K562 (cell line): Measurements from ENCODE around the gene CREB3L2. TPM values are rescaled to one million over a fixed set of nuclear protein-coding genes. Genes with fewer than 3 reads are reported as not detected.

Experiments
- CEBPB ChIP-seq: fragments of 450-650 bp; IDR thresholded peaks from 2 replicates; pipeline ENCODE4 v1.6.1; 2016; ENCODE audit warnings: missing genetic modification characterization, missing compliant biosample characterization
- DPF2 ChIP-seq: fragments of 450-650 bp; IDR thresholded peaks from 2 replicates; pipeline ENCODE4 v1.6.1; 2016
- E2F3 ChIP-seq: fragments of 250-450 bp; sonication (Bioruptor Pico); IDR thresholded peaks from 2 replicates; pipeline ENCODE4 v1.4.0; 2020; ENCODE audit warnings: mild to moderate bottlenecking
- GABPA ChIP-seq: fragments of 200-800 bp; sonication (Bioruptor generic); conservative IDR thresholded peaks from 2 replicates; pipeline ENCODE4 v1.6.1; 2016; ENCODE audit warnings: low read depth, missing genetic modification characterization, missing compliant biosample characterization
- HDAC6 ChIP-seq: IDR thresholded peaks from 2 replicates; pipeline ENCODE4 v1.6.1; 2012; ENCODE audit warnings: low read depth, mild to moderate bottlenecking, control low read depth, inconsistent platforms, low read length, moderate library complexity
- KHSRP ChIP-seq: fragments of 450-650 bp; IDR thresholded peaks from 2 replicates; pipeline ENCODE4 v1.6.1; 2017
- NCOA2 ChIP-seq, 2 experiments: fragments of 450-650 bp; IDR thresholded peaks; 2 replicates each; pipeline ENCODE4 v1.6.1; 2018; ENCODE audit warnings: mild to moderate bottlenecking in 2 of 2, moderate library complexity in 1 of 2; ENCODE audit not compliant: partially characterized antibody in 2 of 2
- NFE2 ChIP-seq: IDR thresholded peaks from 2 replicates; pipeline ENCODE4 v1.6.1; 2014; ENCODE audit warnings: antibody characterized with exemption, low read depth
- NFIX ChIP-seq: fragments of 250-450 bp; sonication (Bioruptor Pico); IDR thresholded peaks from 2 replicates; pipeline ENCODE4 v1.4.0; 2020; ENCODE audit warnings: low read depth, mild to moderate bottlenecking, moderate library complexity
- RAD51 ChIP-seq: fragments of 450-650 bp; IDR thresholded peaks from 2 replicates; pipeline ENCODE4 v1.7.1; 2016; ENCODE audit warnings: low read depth, mild to moderate bottlenecking, borderline replicate concordance
- SAFB2 ChIP-seq: fragments of 200-400 bp; formaldehyde crosslinking; IDR thresholded peaks from 2 replicates; pipeline ENCODE4 v1.6.1; 2018; ENCODE audit warnings: borderline replicate concordance, low read length, low read depth, moderate library complexity; ENCODE audit not compliant: severe bottlenecking
- SMARCB1 ChIP-seq: IDR thresholded peaks from 2 replicates; pipeline ENCODE4 v1.6.1; 2011; ENCODE audit warnings: improper control_type of control experiment, low read depth; ENCODE audit not compliant: insufficient read length
- SRSF3 ChIP-seq: fragments of 200-400 bp; formaldehyde crosslinking; IDR thresholded peaks from 2 replicates; pipeline ENCODE4 v1.6.1; 2016; ENCODE audit warnings: mild to moderate bottlenecking, low read length, moderate library complexity; ENCODE audit not compliant: insufficient read depth
- STAG1 ChIP-seq: sonication (generic); formaldehyde crosslinking; IDR thresholded peaks from 2 replicates; pipeline ENCODE4 v1.5.0; 2020; ENCODE audit warnings: missing genetic modification reagents, borderline replicate concordance
- TEAD4 ChIP-seq, 2 experiments: sonication (generic) in 1 of 2; formaldehyde crosslinking in 1 of 2; IDR thresholded peaks; 2 replicates each; pipeline versions ENCODE4 v1.6.1 to v1.8.0; 2012 to 2022; ENCODE audit warnings: borderline replicate concordance in 1 of 2, inconsistent platforms in 1 of 2, low read length in 1 of 2, mild to moderate bottlenecking in 1 of 2, missing genetic modification reagents in 1 of 2
- TSC22D4 ChIP-seq: fragments of 450-650 bp; IDR thresholded peaks from 2 replicates; pipeline ENCODE4 v1.6.1; 2016; ENCODE audit warnings: missing genetic modification characterization, missing biosample characterization, control low read depth
- polyA plus RNA-seq, 8 experiments: library from polyadenylated mRNA; depleted of rRNA in 4 of 8; stranded (reverse) in 5 of 8; unstranded in 3 of 8; fragments of >200 nt; fragmentation: Nextera tagmentation in 2 of 8; fragmentation: Illumina TruSeq in 1 of 8; extraction: Ambion mirVana in 2 of 8; extraction: Trizol in 1 of 8; gene quantifications; 2 replicates each; pipeline versions ENCODE4 v1.2.1 to v1.2.3, GENCODE V29; 2011 to 2014; ENCODE audit warnings: inconsistent platforms in 1 of 8, missing spikeins in 1 of 8
- total RNA-seq, 7 experiments: library from RNA; depleted of rRNA in 6 of 7; stranded (reverse); fragments of >200 nt in 6 of 7; fragmentation: Illumina TruSeq in 2 of 7; extraction: Trizol in 2 of 7; gene quantifications; 2 replicates each; pipeline versions ENCODE4 v1.2.1 to v1.2.3, GENCODE V29; 2011 to 2021; ENCODE audit warnings: low replicate concordance in 1 of 7
- TF ChIP-seq, protein P1 (sequence below): sonication (generic); formaldehyde crosslinking; IDR thresholded peaks from 2 replicates; pipeline ENCODE4 v1.8.0; 2022; ENCODE audit warnings: mild to moderate bottlenecking, missing genetic modification reagents, borderline replicate concordance
- TF ChIP-seq, protein P2 (sequence below): sonication (generic); formaldehyde crosslinking; IDR thresholded peaks from 2 replicates; pipeline ENCODE4 v1.8.0; 2022; ENCODE audit warnings: missing genetic modification reagents, mild to moderate bottlenecking, borderline replicate concordance
- TF ChIP-seq, protein P3 (sequence below), 2 experiments: IDR thresholded peaks; 2 replicates each; pipeline ENCODE4 v1.6.1; 2012; ENCODE audit warnings: improper control_type of control experiment in 2 of 2, low read depth in 2 of 2, low read length in 2 of 2, borderline replicate concordance in 1 of 2
- TF ChIP-seq, protein P4 (sequence below): fragments of 250-450 bp; sonication (Bioruptor Pico); IDR thresholded peaks from 2 replicates; pipeline ENCODE4 v1.8.0; 2021; ENCODE audit warnings: mild to moderate bottlenecking, moderate library complexity

CREB3L2 gene
- total and polyA plus RNA-seq, 9 of the 15 experiments (the other 6 are each of a cell fraction or from before 2014, with no cell fraction given), result 7.1 to 45.6 (median 15.8) TPM

DNA sequence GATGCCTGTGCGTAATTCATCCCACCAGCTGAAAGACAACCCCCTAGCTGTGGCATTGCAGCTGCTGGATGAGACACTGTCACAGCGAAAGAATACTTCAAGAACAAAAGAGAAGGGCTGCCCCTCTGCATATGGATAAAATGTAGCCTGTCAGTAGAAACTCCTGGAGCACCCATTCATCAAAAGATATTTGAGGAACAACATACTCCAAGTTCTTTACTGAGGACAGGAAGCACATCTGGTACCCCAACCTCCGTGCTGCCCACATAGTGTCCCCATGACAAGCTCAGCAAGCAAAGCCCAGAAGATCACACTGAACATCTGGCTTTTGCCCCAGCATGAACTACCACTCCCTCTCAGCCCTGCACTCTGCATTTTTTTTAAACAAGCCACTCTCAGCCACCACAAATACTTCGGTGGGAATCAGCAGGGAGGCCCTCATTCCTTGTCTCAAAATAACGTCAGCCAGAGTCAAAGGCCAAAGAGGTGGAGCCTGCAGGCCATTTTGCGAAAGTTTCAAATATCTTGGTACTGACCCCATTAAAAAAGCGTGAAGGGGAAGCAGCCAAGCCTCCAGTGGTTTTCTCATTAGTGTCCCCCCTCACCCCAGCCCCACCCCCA is 1.7 kb downstream of the CREB3L2 start (continued):
- TF ChIP-seq, protein P1, sequence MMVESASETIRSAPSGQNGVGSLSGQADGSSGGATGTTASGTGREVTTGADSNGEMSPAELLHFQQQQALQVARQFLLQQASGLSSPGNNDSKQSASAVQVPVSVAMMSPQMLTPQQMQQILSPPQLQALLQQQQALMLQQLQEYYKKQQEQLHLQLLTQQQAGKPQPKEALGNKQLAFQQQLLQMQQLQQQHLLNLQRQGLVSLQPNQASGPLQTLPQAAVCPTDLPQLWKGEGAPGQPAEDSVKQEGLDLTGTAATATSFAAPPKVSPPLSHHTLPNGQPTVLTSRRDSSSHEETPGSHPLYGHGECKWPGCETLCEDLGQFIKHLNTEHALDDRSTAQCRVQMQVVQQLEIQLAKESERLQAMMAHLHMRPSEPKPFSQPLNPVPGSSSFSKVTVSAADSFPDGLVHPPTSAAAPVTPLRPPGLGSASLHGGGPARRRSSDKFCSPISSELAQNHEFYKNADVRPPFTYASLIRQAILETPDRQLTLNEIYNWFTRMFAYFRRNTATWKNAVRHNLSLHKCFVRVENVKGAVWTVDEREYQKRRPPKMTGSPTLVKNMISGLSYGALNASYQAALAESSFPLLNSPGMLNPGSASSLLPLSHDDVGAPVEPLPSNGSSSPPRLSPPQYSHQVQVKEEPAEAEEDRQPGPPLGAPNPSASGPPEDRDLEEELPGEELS (CRISPR knock-in tag), result no peak
- no peak for TF ChIP-seq NFE2
- TF ChIP-seq HDAC6, result no peak
- TF ChIP-seq, protein P2, sequence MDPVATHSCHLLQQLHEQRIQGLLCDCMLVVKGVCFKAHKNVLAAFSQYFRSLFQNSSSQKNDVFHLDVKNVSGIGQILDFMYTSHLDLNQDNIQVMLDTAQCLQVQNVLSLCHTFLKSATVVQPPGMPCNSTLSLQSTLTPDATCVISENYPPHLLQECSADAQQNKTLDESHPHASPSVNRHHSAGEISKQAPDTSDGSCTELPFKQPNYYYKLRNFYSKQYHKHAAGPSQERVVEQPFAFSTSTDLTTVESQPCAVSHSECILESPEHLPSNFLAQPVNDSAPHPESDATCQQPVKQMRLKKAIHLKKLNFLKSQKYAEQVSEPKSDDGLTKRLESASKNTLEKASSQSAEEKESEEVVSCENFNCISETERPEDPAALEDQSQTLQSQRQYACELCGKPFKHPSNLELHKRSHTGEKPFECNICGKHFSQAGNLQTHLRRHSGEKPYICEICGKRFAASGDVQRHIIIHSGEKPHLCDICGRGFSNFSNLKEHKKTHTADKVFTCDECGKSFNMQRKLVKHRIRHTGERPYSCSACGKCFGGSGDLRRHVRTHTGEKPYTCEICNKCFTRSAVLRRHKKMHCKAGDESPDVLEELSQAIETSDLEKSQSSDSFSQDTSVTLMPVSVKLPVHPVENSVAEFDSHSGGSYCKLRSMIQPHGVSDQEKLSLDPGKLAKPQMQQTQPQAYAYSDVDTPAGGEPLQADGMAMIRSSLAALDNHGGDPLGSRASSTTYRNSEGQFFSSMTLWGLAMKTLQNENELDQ (CRISPR knock-in tag), result peak; percentile 56; the same call in 1 of the 2 replicates
- no peak for TF ChIP-seq NFIX (CRISPR knock-in tag)
- TF ChIP-seq TSC22D4 (tag), result no peak
- TF ChIP-seq DPF2, result peak; percentile 59
- 0 out of 2 replicates have a peak, but pooled peaks have one; percentile 17 for TF ChIP-seq GABPA (tag)
- no peak for TF ChIP-seq SRSF3
- TF ChIP-seq, protein P3, sequence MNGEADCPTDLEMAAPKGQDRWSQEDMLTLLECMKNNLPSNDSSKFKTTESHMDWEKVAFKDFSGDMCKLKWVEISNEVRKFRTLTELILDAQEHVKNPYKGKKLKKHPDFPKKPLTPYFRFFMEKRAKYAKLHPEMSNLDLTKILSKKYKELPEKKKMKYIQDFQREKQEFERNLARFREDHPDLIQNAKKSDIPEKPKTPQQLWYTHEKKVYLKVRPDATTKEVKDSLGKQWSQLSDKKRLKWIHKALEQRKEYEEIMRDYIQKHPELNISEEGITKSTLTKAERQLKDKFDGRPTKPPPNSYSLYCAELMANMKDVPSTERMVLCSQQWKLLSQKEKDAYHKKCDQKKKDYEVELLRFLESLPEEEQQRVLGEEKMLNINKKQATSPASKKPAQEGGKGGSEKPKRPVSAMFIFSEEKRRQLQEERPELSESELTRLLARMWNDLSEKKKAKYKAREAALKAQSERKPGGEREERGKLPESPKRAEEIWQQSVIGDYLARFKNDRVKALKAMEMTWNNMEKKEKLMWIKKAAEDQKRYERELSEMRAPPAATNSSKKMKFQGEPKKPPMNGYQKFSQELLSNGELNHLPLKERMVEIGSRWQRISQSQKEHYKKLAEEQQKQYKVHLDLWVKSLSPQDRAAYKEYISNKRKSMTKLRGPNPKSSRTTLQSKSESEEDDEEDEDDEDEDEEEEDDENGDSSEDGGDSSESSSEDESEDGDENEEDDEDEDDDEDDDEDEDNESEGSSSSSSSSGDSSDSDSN (IDR thresholded peaks at IDR 0.05; ENCODE audit: borderline replicate concordance in 1 of 2, low read depth in 2 of 2, low read length in 2 of 2), result 0 out of 4 replicates have a peak, but pooled peaks of 1 of the 2 experiments have one; percentile 62
- no peak for TF ChIP-seq E2F3 (CRISPR knock-in tag)
- TF ChIP-seq RAD51, result no peak
- TF ChIP-seq, protein P4, sequence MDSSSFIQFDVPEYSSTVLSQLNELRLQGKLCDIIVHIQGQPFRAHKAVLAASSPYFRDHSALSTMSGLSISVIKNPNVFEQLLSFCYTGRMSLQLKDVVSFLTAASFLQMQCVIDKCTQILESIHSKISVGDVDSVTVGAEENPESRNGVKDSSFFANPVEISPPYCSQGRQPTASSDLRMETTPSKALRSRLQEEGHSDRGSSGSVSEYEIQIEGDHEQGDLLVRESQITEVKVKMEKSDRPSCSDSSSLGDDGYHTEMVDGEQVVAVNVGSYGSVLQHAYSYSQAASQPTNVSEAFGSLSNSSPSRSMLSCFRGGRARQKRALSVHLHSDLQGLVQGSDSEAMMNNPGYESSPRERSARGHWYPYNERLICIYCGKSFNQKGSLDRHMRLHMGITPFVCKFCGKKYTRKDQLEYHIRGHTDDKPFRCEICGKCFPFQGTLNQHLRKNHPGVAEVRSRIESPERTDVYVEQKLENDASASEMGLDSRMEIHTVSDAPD, result no peak
- no peak for TF ChIP-seq KHSRP
- no peak for TF ChIP-seq STAG1 (CRISPR knock-in tag)
- TF ChIP-seq SAFB2, result no peak
- TF ChIP-seq CEBPB, result no peak
- TF ChIP-seq SMARCB1, result peak; percentile 64
- peak; percentile 48 for TF ChIP-seq TEAD4 (IDR thresholded peaks at IDR 0.05; ENCODE audit: low read length)
- no peak for TF ChIP-seq TEAD4 (CRISPR knock-in tag; IDR thresholded peaks at IDR 0.05; ENCODE audit: borderline replicate concordance)
- no peak for TF ChIP-seq NCOA2 (IDR thresholded peaks at IDR 0.05; ENCODE audit: partially characterized antibody in 2 of 2)
